ENCODE results near the gene PLEKHG5. TPM values are rescaled to one million over a fixed set of nuclear protein-coding genes. Genes with fewer than 3 reads are reported as not detected.
"Not testable (repeated sequence)": the region's sequence is repeated elsewhere in the genome, so short reads cannot be mapped to it uniquely, and the experiment has no call there.

The PLEKHG5 gene
- total RNA-seq, 2 experiments from 2014 or later: 5.0 to 6.1 TPM

DNA sequence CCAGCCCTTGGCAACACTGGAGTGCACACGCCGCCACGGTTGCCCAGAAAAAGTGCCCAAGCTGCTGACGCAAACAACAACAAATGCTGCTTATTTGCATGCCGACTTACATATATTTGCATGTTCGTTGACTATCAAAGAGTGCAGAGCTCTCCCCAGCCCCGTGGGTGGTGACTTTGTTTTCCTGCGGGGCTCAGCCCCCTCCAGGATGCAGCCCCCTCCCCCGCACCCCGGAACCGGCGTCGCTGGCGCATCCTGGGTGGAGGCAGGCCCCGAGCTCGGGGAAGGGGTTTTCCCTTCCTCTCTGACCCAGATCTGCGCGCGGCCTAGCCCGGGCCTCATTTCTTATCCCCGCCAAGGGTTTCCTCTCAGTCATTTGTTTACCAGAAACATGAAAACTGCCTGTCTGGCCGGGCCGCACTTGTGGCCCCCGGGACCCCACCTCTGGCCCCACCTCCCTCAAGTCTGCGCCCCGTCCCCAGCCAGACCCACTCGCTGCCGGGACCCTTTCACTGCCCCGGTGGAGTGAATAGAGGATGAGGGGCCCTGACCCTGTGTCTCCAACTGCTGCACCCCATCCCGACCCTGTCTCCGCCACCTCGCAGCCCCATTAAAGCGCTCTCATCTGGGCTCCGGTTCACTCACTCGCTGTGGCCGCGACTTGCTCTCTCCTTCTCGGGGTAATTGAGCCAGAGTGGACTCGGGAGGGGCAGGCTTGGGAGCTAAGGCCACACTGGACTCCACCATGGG is 31.0 kb downstream of the PLEKHG5 start:
- Histone ChIP-seq H3K4me3 (ENCODE audit: low read length) (peak overlapping the region; percentile 68), H3K9me3 (ENCODE audit: control insufficient read depth in 1 of 2, insufficient read depth in 1 of 2, low read length in 2 of 2) (no peaks in the 10 kb centered on the region), H3K27ac (ENCODE audit: low read depth in 1 of 2, low read length in 2 of 2) (peak overlapping the region; percentile 97 to 99), H3K36me3 (ENCODE audit: insufficient read depth, low read length) (peaks cover 36% of the 10 kb centered on the region), H3K27me3 (ENCODE audit: control insufficient read depth in 1 of 2, insufficient read depth in 2 of 2, low read length in 2 of 2) (peaks cover 0 to 5% of the 10 kb centered on the region in 2 experiments), H3K4me1 (ENCODE audit: insufficient read depth, low read length) (peaks cover 66% of the 10 kb centered on the region)
- POLR2A ChIA-PET: interaction anchor here (0.6 to 1.9 kb wide), 20 partner anchors 8 to 468 kb away, joined by 3 to 61 read pairs (median 4); partner anchors contain the start of genes ACOT7, CAMTA1, HES2 and KLHL21
- TF ChIP-seq, protein P1, sequence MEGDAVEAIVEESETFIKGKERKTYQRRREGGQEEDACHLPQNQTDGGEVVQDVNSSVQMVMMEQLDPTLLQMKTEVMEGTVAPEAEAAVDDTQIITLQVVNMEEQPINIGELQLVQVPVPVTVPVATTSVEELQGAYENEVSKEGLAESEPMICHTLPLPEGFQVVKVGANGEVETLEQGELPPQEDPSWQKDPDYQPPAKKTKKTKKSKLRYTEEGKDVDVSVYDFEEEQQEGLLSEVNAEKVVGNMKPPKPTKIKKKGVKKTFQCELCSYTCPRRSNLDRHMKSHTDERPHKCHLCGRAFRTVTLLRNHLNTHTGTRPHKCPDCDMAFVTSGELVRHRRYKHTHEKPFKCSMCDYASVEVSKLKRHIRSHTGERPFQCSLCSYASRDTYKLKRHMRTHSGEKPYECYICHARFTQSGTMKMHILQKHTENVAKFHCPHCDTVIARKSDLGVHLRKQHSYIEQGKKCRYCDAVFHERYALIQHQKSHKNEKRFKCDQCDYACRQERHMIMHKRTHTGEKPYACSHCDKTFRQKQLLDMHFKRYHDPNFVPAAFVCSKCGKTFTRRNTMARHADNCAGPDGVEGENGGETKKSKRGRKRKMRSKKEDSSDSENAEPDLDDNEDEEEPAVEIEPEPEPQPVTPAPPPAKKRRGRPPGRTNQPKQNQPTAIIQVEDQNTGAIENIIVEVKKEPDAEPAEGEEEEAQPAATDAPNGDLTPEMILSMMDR (IDR thresholded peaks at IDR 0.05): no peak
- peak overlapping the region; percentile 89 for H3K4me3 Mint-ChIP-seq
- ATAC-seq (ENCODE audit: poor library complexity): peak; percentile 84
- H3K27me3 Mint-ChIP-seq: peaks cover 7% of the 10 kb centered on the region
- CTCF ChIA-PET: interaction anchor here (0.8 to 3.4 kb wide), 7 partner anchors 12 to 46 kb away, joined by 3 to 28 read pairs (median 10); no protein-coding TSS in a partner anchor
- no peaks in the 10 kb centered on the region for H3K9me3 Mint-ChIP-seq
- peak overlapping the region; percentile 96 for H3K27ac Mint-ChIP-seq
- peaks cover 70% of the 10 kb centered on the region for H3K4me1 Mint-ChIP-seq (ENCODE audit: low read depth)
- peaks cover 56% of the 10 kb centered on the region for H3K36me3 Mint-ChIP-seq (ENCODE audit: low read depth)
- intact Hi-C loops (cut with DNase I, micrococcal nuclease): loop anchor here in 1 of 2 experiments (2.0 kb wide), 1 partner anchor 14 kb away; no protein-coding TSS in a partner anchor
- peak; percentile 89 to 98 (median 96) for DNase-seq

DNA sequence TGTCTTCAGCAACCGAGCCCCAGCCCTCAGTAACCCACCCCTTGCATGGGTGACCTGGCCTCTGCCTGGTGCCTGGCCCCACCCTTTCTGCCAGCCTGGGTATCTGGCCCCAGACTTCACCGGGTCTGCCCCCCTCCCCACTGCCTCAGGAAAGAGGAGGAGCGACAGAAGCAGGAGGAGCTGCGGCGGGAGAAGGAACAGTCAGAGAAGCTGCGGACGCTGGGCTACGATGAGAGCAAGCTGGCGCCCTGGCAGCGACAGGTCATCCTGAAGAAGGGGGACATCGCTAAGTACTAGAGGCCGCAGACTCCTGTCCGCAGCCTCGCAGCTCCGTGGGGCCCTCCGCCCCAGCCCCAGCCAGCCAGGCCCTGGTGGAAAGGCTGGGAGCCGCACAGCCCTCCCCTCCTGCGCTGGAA is 31.6 kb downstream of the PLEKHG5 start:
- Mint-ChIP-seq H3K4me3 (peak overlapping the region; percentile 89), H3K9me3 (no peaks in the 10 kb centered on the region), H3K27ac (peak overlapping the region; percentile 96), H3K36me3 (ENCODE audit: low read depth) (peaks cover 52% of the 10 kb centered on the region), H3K27me3 (peaks cover 7% of the 10 kb centered on the region), H3K4me1 (ENCODE audit: low read depth) (peaks cover 66% of the 10 kb centered on the region)
- ATAC-seq (ENCODE audit: poor library complexity) (peak; percentile 53), DNase-seq (peak; percentile 53 to 87 (median 78))
- ChIA-PET CTCF (interaction anchor here (0.8 to 3.4 kb wide), 7 partner anchors 11 to 46 kb away, joined by 3 to 28 read pairs (median 10); no protein-coding TSS in a partner anchor), POLR2A (interaction anchor here (0.7 to 1.9 kb wide), 20 partner anchors 9 to 467 kb away, joined by 3 to 61 read pairs (median 4); partner anchors contain the start of genes ACOT7, CAMTA1, HES2 and KLHL21)
- H3K4me3 ChIP-seq (ENCODE audit: low read length): peak overlapping the region; percentile 68
- no peaks in the 10 kb centered on the region for H3K9me3 ChIP-seq (ENCODE audit: control insufficient read depth in 1 of 2, insufficient read depth in 1 of 2, low read length in 2 of 2)
- H3K27me3 ChIP-seq (ENCODE audit: control insufficient read depth in 1 of 2, insufficient read depth in 2 of 2, low read length in 2 of 2): peaks cover 0 to 5% of the 10 kb centered on the region in 2 experiments
- TF ChIP-seq, protein P1 (IDR thresholded peaks at IDR 0.05): no peak
- peak overlapping the region; percentile 97 to 99 for H3K27ac ChIP-seq (ENCODE audit: low read depth in 1 of 2, low read length in 2 of 2)
- intact Hi-C loops (cut with DNase I, micrococcal nuclease): loop anchor here in 1 of 2 experiments (2.0 kb wide), 1 partner anchor 15 kb away; no protein-coding TSS in a partner anchor
- H3K36me3 ChIP-seq (ENCODE audit: insufficient read depth, low read length): peaks cover 36% of the 10 kb centered on the region
- H3K4me1 ChIP-seq (ENCODE audit: insufficient read depth, low read length): peaks cover 65% of the 10 kb centered on the region

DNA sequence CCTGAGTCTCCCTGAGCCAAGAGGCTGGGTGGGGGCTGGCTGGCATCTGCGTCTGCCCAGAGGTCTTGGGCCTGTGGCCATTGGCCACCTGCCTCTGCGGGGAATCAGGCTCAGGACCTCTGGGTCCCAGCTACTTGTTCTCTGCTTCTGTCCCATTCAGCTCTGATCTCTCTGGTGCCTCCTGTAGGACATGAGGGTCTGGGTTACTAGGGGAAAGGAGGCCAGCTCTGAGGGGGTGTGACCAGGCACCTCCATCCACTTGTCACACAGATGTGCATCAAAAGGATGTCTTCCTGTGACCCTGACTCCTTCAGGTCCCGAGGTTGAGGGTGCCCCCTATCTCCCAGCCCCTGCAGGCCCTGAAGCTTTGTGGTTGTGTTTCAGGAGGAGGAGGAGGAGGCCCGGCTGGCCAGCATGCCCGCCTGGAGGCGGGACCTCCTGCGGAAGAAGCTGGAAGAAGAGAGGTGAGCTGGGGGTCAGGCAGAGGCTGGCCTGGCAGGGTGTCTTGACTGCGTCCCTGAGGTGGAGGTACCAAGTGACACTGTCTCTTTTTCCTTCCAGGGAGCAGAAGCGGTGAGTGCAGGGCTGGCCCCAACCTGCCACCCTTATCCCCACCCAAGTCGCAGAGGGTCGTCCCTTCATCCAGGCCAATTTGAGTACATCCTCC is 34.5 kb downstream of the PLEKHG5 start:
- TF ChIP-seq, protein P1 (IDR thresholded peaks at IDR 0.05): no peak
- no peak overlapping the region for H3K27ac ChIP-seq (ENCODE audit: low read depth in 1 of 2, low read length in 2 of 2)
- Mint-ChIP-seq H3K27me3 (peaks cover 18% of the 10 kb centered on the region), H3K4me1 (ENCODE audit: low read depth) (peaks cover 45% of the 10 kb centered on the region), H3K4me3 (peak overlapping the region; percentile 66), H3K36me3 (ENCODE audit: low read depth) (peaks cover 22% of the 10 kb centered on the region), H3K9me3 (no peaks in the 10 kb centered on the region), H3K27ac (peak overlapping the region; percentile 27)
- ChIA-PET POLR2A (no interaction called here), CTCF (interaction anchor here (0.9 to 1.4 kb wide), 2 partner anchors 9 to 19 kb away, joined by 3 read pairs; no protein-coding TSS in a partner anchor)
- H3K4me3 ChIP-seq (ENCODE audit: low read length): no peak overlapping the region
- peaks cover 0 to 8% of the 10 kb centered on the region in 2 experiments for H3K27me3 ChIP-seq (ENCODE audit: control insufficient read depth in 1 of 2, insufficient read depth in 2 of 2, low read length in 2 of 2)
- ATAC-seq (ENCODE audit: poor library complexity) (no peak), DNase-seq (peak in 1 of 14 experiments; percentile 42)
- peaks cover 14% of the 10 kb centered on the region for H3K36me3 ChIP-seq (ENCODE audit: insufficient read depth, low read length)
- intact Hi-C loops (cut with DNase I, micrococcal nuclease): no loop called here
- peaks cover 45% of the 10 kb centered on the region for H3K4me1 ChIP-seq (ENCODE audit: insufficient read depth, low read length)
- H3K9me3 ChIP-seq (ENCODE audit: control insufficient read depth in 1 of 2, insufficient read depth in 1 of 2, low read length in 2 of 2): no peaks in the 10 kb centered on the region

DNA sequence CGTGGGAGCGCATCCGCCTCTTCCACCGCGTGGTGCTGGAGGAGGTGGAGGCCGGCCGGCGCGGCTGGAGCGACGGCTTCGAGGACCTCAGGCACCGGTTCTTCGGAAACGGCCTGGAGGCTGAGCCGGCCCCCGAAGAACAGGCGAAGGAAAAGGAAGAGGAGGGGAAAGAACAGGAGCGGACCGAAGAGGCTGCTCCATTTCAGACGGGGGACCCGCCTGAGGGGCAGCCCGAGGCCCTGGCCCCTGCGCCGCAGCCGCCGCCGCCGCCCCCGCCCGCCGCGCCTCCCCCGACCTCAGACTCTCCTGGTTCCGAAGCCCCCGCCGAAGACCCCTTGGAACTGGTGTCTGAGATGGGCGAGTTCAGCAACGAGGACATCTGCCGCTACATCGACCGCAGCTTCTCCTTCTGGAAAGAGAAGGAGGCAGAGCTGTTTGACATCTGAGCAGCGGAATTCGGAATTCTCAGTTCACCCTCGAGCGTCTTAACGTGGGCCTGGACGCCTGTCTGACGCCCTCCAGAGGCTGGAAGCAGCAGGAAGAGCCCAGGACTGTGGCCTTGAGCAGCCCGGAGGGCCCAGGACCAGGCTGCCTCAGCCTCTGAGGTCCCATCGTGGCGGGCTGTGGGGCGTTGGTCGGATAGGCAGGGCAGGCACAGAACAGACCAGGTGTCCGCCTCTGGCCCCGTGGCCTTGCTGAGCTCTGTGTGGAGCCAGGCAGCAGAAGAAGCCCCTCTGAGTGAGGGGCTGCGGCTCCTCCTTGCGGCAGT is 35.5 kb downstream of the PLEKHG5 start:
- Mint-ChIP-seq H3K27ac (peak overlapping the region; percentile 27), H3K4me3 (peak overlapping the region; percentile 31), H3K27me3 (peaks cover 21% of the 10 kb centered on the region), H3K36me3 (ENCODE audit: low read depth) (peaks cover 16% of the 10 kb centered on the region), H3K4me1 (ENCODE audit: low read depth) (peaks cover 38% of the 10 kb centered on the region)
- Histone ChIP-seq H3K27me3 (ENCODE audit: control insufficient read depth in 1 of 2, insufficient read depth in 2 of 2, low read length in 2 of 2) (peaks cover 4 to 10% of the 10 kb centered on the region in 2 experiments), H3K4me1 (ENCODE audit: insufficient read depth, low read length) (peaks cover 35% of the 10 kb centered on the region)
- not testable (repeated sequence) for H3K27ac ChIP-seq (ENCODE audit: low read depth in 1 of 2, low read length in 2 of 2); DNase-seq; H3K9me3 Mint-ChIP-seq; H3K9me3 ChIP-seq (ENCODE audit: control insufficient read depth in 1 of 2, insufficient read depth in 1 of 2, low read length in 2 of 2); H3K4me3 ChIP-seq (ENCODE audit: low read length); H3K36me3 ChIP-seq (ENCODE audit: insufficient read depth, low read length); ATAC-seq (ENCODE audit: poor library complexity)
- intact Hi-C loops (cut with DNase I, micrococcal nuclease): loop anchor here in 1 of 2 experiments (1.0 kb wide), 1 partner anchor 19 kb away; no protein-coding TSS in a partner anchor
- ChIA-PET POLR2A (interaction anchor here (1.7 kb wide), 1 partner anchor 10 kb away, joined by 4 read pairs; the partner anchor contains the start of gene TNFRSF25), CTCF (interaction anchor here (0.6 to 2.8 kb wide), 7 partner anchors 8 to 103 kb away, joined by 3 to 22 read pairs (median 5); no protein-coding TSS in a partner anchor)

Data from CD4-positive, alpha-beta T cell (primary cell).